GM12864 (cell line): ENCODE measurements around the gene FAXC.

Source experiments
- DNase-seq: peaks from one replicate; pipeline ENCODE4 v3.0.0-alpha.2; 2011; ENCODE audit warnings: low read depth
- H3K4me3 ChIP-seq: 2 replicates; pipeline ENCODE4 v1.5.1; 2011; ENCODE audit warnings: mild to moderate bottlenecking, low read depth, low read length, control low read depth
- TF ChIP-seq, protein P1 (sequence below): IDR thresholded peaks from 2 replicates; pipeline ENCODE4 v1.5.1; 2011; ENCODE audit warnings: low read depth, mild to moderate bottlenecking, moderate library complexity, low read length, control low read depth, inconsistent platforms; ENCODE audit errors: missing control alignments

FAXC gene

GRCh38 chr6:99307295-99307907 is 42.1 kb downstream of the FAXC start:
- TF ChIP-seq, protein P1, sequence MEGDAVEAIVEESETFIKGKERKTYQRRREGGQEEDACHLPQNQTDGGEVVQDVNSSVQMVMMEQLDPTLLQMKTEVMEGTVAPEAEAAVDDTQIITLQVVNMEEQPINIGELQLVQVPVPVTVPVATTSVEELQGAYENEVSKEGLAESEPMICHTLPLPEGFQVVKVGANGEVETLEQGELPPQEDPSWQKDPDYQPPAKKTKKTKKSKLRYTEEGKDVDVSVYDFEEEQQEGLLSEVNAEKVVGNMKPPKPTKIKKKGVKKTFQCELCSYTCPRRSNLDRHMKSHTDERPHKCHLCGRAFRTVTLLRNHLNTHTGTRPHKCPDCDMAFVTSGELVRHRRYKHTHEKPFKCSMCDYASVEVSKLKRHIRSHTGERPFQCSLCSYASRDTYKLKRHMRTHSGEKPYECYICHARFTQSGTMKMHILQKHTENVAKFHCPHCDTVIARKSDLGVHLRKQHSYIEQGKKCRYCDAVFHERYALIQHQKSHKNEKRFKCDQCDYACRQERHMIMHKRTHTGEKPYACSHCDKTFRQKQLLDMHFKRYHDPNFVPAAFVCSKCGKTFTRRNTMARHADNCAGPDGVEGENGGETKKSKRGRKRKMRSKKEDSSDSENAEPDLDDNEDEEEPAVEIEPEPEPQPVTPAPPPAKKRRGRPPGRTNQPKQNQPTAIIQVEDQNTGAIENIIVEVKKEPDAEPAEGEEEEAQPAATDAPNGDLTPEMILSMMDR = no peak
- no peak for DNase-seq
- no peak overlapping the region for H3K4me3 ChIP-seq

DNA sequence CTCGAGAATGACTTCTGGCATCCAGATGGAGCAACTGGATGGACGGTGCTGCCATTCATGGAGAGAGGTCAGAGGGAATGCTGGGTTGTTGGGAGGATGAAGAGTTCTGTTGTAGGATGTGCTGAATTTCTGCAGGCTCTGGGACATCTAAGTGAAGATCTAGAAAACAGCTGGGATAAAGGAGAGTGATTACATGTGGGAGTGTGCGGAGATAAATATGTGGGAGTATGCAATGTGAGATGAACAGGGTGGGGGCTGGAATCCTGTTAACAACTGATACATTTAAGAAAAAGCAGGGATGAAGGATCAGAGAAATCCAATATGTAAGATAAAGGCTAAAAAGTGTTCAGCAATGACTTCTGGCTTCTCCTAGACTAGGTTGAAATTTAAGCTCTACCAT is 43.1 kb downstream of the FAXC start:
- DNase-seq = no peak
- no peak overlapping the region for H3K4me3 ChIP-seq
- TF ChIP-seq, protein P1 = no peak

- H3K4me3 ChIP-seq = no peak overlapping the region
- TF ChIP-seq, protein P1 = no peak
- no peak for DNase-seq
These were observed 44.4 kb downstream of the FAXC start for GRCh38 chr6:99305021-99305554.

GRCh38 chr6:99297415-99297814 is 52.1 kb downstream of the FAXC start:
- DNase-seq = no peak
- H3K4me3 ChIP-seq = no peak overlapping the region
- TF ChIP-seq, protein P1 = no peak

GRCh38 chr6:99297006-99297405 is 52.5 kb downstream of the FAXC start:
- DNase-seq = no peak
- TF ChIP-seq, protein P1 = no peak
- no peak overlapping the region for H3K4me3 ChIP-seq

- no peak for DNase-seq
- H3K4me3 ChIP-seq = no peak overlapping the region
- TF ChIP-seq, protein P1 = no peak
These were observed 53.2 kb downstream of the FAXC start for GRCh38 chr6:99296261-99296660.

- TF ChIP-seq, protein P1 = no peak
- DNase-seq = no peak
- no peak overlapping the region for H3K4me3 ChIP-seq
These were observed 54.2 kb downstream of the FAXC start for GRCh38 chr6:99295276-99295675.
